ENCODE data around the gene SUMO3. TPM values are rescaled to one million over a fixed set of nuclear protein-coding genes. Genes with fewer than 3 reads are reported as not detected.

Gene SUMO3
- total and polyA plus RNA-seq, 2 of the 8 experiments (the other 6 are each of a cell fraction or from before 2014, with no cell fraction given) = 96.8 to 101 TPM

- TF ChIP-seq RBBP5 (IDR thresholded peaks at IDR 0.05; ENCODE audit: borderline replicate concordance, low read depth, low read length) (no peak), CBX8 (IDR thresholded peaks at IDR 0.05; ENCODE audit: borderline replicate concordance, low read depth, low read length) (no peak), SUZ12 (IDR thresholded peaks at IDR 0.05; ENCODE audit: low read length) (no peak), KDM5A (IDR thresholded peaks at IDR 0.05; ENCODE audit: low read length) (no peak), MAFK (IDR thresholded peaks at IDR 0.05; ENCODE audit: low read depth, low read length) (no peak), SIRT6 (IDR thresholded peaks at IDR 0.05; ENCODE audit: low read length) (no peak), JUND (IDR thresholded peaks at IDR 0.05; ENCODE audit: low read length) (no peak), GTF2F1 (IDR thresholded peaks at IDR 0.05; ENCODE audit: borderline replicate concordance, low read depth, low read length) (no peak)
- TF ChIP-seq, protein P1, sequence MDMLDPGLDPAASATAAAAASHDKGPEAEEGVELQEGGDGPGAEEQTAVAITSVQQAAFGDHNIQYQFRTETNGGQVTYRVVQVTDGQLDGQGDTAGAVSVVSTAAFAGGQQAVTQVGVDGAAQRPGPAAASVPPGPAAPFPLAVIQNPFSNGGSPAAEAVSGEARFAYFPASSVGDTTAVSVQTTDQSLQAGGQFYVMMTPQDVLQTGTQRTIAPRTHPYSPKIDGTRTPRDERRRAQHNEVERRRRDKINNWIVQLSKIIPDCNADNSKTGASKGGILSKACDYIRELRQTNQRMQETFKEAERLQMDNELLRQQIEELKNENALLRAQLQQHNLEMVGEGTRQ (IDR thresholded peaks at IDR 0.05; ENCODE audit: low read length) = no peak
Observed at GRCh38 chr21:44773291-44773932, 44.5 kb downstream of the SUMO3 start (continued).
